NCI-H446 (cell line): Measurements from ENCODE around the gene GNMT.
"Not testable (repeated sequence)": the region's sequence is repeated elsewhere in the genome, so short reads cannot be mapped to it uniquely, and the experiment has no call there.

Experiments
- DNase-seq, 2 experiments: peaks; one replicate each; lab custom pipeline; 2025; lab: John Stamatoyannopoulos, UW

GNMT gene

DNA sequence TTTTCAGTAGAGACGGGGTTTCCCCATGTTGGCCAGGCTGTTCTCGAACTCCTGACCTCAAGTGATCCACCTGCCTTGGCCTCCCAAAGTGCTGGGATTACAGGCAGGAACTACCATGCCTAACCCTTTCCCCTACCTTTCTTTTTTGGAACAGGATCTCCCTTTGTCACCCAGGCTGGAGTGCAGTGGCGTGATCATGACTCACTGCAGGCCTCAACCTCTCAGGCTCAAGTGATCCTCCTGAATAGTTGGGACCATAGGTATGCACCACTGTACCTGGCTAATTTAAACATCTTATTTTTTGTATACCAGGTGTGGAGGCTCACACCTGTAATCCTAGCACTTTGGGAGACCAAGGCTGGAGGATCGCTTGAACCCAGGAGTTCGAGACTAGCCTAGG lies 19.2 kb upstream of the GNMT start:
- DNase-seq, result not testable (repeated sequence)

GRCh38 chr6:42942444-42942843 lies 18.1 kb upstream of the GNMT start:
- no peak for DNase-seq

DNA sequence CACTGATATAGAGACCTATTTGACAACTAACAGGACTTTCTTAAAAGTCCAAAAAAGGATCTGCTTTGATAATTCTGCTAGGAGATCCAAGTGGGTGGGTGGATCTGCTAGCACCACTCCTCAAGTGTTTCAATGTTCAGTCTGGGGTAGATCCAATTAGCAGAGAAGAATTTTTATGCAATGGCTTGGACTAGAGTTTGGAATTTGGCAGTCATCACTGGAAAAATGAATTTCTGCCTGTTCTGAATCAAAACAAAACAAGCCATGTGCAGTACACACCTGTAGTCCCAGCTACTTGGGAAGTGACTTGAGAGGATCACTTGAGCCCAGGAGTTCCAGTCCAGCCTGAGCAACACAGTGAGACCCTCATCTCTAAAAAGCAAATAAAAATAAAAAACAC lies 12.6 kb upstream of the GNMT start:
- DNase-seq, result no peak

GRCh38 chr6:42952389-42952788 lies 8.2 kb upstream of the GNMT start:
- DNase-seq, result no peak

DNA sequence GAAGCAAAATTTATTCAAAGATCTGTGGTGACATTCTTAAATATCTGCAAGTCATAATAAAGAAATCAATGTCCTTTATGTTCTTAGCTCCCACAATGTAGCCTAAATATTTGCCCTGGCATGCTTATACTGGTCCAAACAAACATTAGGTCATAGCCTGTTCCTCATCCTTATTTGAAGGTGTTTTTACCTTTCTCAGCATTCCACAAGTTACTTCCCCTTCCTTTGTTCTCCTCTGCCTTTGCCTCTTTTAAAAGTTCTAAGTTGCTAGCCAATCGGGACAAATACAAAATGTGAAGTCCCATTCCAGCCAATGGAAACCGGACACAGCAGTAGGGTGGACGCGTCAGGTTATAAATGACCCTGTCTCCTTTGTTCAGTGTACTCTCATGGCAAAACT lies 6.1 kb upstream of the GNMT start:
- DNase-seq, result not testable (repeated sequence)

DNA sequence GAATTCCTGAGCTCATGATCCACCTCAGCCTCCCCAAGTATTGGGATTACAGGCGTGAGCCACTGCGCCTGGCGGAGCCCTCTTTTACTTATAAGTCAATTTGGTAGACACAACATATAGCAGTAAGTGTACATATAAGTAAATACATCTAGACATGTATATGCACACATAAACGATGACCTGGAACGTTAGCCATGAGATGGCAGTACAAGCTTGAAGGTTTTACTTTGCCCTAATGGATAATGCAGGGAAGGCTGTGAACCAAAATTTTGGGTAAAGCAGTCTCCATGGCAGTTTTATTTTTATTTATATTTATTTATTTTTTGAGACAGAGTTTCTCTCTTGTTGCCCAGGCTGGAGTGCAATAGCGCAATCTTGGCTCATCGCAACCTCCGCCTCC lies 2.4 kb upstream of the GNMT start:
- DNase-seq, result no peak

DNA sequence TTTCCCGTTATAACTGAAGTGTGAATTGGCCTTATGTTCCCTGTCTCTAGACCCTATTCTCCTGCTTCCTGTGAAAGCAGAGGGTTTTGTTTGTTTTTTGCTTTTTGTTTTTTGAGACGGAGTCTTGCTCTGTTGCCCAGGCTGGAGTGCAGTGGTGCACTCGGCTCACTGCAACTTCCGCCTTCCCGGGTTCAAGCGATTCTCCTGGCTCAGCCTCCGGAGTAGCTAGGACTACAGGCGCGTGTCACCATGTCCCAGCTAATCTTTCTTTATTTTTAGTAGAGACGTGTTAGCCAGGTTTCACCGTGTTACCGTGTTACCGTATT lies 674 bp upstream of the GNMT start:
- no peak for DNase-seq

DNA sequence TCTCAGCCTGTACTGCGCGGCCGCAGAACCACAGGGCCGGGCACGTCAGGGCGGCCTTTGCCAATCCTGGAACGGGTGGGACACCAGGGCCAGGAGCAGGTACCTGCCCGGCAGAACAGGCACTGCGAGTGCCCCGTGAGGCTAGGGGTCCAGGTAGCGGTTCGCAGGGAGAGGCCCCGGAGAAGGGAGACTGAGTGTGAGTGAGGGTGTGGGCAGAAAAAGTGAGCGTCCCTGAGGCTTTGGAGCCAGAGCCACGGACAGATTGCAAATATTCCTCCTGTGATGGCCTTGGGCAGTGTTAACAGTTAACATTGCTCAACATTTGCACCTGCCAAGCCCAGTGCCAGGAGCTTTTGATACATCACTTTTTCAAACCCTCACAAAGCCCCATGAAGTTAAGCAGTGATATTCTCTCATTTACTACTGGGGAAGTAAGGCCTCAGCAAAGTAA lies 491 bp downstream of the GNMT start:
- no peak for DNase-seq

DNA sequence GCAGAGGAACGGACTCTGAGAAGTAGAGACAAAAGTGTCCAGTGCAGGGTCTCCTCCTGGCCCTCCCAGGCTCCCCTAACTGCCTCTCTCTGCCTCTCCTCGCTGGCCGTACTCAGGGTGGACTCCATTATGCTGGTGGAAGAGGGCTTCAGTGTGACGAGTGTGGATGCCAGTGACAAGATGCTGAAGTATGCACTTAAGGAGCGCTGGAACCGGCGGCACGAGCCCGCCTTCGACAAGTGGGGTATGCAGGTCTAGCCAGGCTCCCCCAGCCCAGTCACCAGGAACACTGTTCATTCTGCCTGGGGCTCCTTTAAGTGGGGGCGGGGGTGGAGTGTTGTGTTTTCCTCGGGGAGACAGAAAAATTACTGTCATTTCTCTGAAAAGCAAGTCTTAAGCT lies 1.5 kb downstream of the GNMT start:
- no peak for DNase-seq

DNA sequence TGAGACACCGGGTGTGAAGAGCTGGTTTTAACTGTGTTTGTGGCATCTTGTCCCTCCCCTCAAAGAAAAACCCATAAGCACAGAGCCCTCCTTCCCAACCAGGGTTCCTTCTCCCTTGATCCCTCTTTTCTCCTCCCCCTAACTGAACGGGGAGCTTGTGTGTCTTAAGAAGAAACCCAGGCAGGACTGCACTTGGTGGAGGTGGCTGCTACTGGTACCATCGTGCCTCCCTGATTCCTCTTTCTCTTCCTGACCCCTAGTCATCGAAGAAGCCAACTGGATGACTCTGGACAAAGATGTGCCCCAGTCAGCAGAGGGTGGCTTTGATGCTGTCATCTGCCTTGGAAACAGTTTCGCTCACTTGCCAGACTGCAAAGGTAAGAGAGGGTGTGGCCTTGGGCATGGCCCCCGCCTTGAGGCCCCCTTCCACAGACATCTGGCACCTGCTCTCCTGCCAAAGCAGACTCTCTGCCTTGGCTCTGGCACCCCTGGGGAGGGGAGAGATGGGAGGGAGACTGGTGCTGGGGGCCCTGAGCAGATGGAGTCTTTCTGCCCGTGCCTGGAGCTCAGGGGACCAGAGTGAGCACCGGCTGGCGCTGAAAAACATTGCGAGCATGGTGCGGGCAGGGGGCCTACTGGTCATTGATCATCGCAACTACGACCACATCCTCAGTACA lies 2.1 kb downstream of the GNMT start:
- DNase-seq, result peak; percentile 39 to 88

DNA sequence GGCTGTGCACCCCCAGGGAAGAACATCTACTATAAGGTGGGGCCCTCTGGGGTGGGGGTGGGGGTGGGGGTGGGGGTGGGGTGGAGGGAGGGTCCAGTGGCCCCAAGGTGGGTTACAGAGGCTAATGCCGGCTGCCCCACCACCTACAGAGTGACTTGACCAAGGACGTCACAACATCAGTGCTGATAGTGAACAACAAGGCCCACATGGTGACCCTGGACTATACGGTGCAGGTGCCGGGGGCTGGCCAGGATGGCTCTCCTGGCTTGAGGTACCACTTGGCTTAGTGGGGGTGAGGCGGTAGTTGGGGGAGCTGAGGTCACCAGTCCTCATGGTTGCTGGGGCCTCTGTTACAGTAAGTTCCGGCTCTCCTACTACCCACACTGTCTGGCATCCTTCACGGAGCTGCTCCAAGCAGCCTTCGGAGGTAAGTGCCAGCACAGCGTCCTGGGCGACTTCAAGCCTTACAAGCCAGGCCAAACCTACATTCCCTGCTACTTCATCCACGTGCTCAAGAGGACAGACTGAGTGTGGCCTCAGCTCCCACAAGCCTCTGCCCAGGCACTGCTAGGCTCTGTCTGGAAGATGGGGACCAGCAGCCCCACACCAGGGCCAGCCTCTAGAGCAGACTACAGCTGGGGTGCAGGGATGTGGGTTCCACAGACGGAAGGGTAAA lies 2.8 kb downstream of the GNMT start:
- DNase-seq, result peak in 1 of 2 experiments; percentile 24

GRCh38 chr6:42963855-42964605 lies 3.5 kb downstream of the GNMT start:
- DNase-seq, result peak; percentile 48 to 53

DNA sequence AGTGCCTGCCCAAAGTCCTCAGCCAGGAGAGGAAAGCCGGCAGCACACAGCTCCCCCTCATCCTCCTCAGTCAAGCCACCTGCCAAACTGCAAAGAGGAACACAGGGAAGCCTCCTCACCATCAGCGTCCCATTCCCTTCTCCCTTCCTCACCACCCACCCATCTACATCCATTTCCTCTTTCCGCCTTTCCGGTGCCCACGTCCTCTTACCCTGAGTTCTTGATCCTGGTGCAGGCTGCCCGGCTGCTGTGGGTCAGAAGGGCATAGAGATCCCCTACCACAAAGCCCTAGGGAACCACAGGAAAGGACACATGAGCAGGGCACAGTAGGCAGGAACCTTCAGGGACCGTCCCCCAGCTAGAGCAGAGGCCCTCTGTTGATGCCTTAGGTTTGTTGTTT lies 6.0 kb downstream of the GNMT start:
- no peak for DNase-seq

GRCh38 chr6:42967228-42967627 lies 6.7 kb downstream of the GNMT start:
- DNase-seq, result no peak

DNA sequence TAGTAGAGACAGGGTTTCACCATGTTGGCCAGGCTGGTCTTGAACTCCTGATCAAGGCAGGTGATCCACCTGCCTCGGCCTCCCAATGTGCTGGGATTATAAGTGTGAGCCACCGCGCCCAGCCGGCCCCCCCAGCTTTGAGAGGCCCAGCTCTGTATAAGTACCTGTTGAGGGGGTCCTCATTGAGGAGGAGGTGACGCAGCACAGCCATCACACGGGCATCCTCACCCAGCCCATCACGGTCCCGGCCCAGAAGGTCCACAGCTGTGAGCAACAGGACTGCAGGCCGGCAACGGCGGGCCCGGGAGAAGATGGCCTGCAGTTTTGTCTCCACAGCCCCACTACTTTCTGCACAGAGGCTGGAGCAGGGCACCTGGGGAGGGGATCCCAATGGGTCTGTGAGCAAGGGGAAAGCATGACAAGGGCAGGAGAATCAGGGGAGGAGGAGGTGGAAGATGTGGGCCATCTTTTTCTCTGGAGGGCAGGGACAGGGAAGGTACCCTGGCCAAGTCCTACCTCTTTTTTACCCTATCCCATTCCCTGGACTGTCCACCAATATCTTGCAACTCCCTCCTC lies 7.7 kb downstream of the GNMT start:
- no peak for DNase-seq

DNA sequence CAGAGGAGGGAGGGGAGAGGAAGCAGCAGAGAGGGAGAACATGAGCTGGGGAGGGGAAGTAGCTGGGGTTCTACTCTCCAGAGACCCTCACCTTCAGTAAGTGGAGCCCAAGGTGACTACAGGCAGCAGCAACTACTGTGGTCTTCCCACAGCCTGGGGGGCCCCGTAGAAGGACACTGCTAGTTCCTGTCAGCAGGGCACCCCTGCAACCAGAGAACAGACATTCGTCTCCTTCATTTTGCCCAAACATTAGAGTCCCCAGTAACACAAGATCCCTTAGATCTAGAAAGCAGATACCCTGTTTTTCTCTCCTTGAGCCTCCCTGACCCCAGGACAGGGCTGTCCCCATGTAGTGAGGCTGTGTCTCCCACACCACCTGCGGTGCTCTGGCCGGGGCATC lies 8.2 kb downstream of the GNMT start:
- no peak for DNase-seq

DNA sequence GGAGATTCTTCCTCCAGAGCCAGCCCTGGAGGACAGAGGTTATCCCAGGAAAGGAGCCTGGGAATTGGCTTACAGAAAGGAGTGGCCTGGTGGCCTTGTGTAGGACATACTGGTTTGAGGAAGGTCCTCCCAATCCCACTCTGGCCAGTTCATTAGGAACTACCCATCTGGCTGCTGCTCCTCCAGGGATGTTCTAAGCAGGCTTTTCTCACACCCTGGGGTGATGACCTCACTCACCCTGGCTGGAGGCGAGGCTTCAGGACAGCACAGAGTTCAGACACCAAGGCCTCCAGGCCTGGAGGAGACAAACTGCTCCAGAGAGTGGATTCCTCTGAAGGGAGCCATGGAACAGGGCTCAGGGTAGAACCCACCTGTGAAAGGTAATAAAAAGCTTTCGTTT lies 8.9 kb downstream of the GNMT start:
- DNase-seq, result no peak

- no peak for DNase-seq
Observed at GRCh38 chr6:42969934-42970333, 9.4 kb downstream of the GNMT start.

GRCh38 chr6:42970871-42971612 lies 10.5 kb downstream of the GNMT start:
- DNase-seq, result no peak

GRCh38 chr6:42971746-42972327 lies 11.3 kb downstream of the GNMT start:
- DNase-seq, result no peak

DNA sequence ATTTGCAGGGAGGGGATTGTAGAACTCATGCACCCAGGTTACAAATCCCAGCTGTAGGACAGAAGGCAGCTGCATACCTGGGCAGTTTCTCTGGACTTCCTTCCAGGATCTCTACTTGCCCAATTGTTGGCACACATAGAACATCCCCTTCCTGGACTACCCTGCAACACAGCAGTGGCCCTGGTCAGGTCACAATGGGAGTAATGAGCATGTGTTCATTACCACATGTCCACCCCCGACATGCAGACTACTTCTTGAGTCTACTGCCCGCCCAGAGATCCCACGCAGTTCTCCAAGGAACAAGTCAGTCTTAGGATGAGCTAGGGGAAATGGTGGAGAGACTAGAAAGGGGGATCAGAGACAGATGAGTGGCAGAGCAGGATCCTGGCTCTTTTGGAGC lies 13.4 kb downstream of the GNMT start:
- DNase-seq, result no peak
